Stimulated activated CD4-positive, alpha-beta T cell treated with anti-CD3 and anti-CD28 coated beads, Interleukin-1b, Interleukin-23, amount 100 ng/mL, for 48 hours (primary cell): ENCODE results near the gene PTPRG.

ENCODE experiments used
- DNase-seq: peaks from one replicate; pipeline ENCODE4 v3.0.0-alpha.2; 2020

The PTPRG gene

GRCh38 chr3:62261736-62262135, 700.4 kb downstream of the PTPRG start:
- DNase-seq, result no peak

GRCh38 chr3:62265528-62265927, 704.2 kb downstream of the PTPRG start:
- no peak for DNase-seq

- DNase-seq, result no peak
Measured at GRCh38 chr3:62266668-62267283, 705.4 kb downstream of the PTPRG start.

GRCh38 chr3:62276658-62277180, 715.3 kb downstream of the PTPRG start:
- DNase-seq, result no peak

- no peak for DNase-seq
Measured at GRCh38 chr3:62277450-62277849, 716.1 kb downstream of the PTPRG start.

GRCh38 chr3:62277986-62278385, 716.6 kb downstream of the PTPRG start:
- no peak for DNase-seq

GRCh38 chr3:62281726-62282125, 720.4 kb downstream of the PTPRG start:
- DNase-seq, result no peak

GRCh38 chr3:62284442-62284841, 723.1 kb downstream of the PTPRG start:
- DNase-seq, result no peak

- no peak for DNase-seq
Measured at GRCh38 chr3:62287392-62287927, 726.1 kb downstream of the PTPRG start.

GRCh38 chr3:62289922-62290321, 728.6 kb downstream of the PTPRG start:
- no peak for DNase-seq

- no peak for DNase-seq
Measured at GRCh38 chr3:62293051-62293780, 731.8 kb downstream of the PTPRG start.

- no peak for DNase-seq
Measured at GRCh38 chr3:62295571-62295970, 734.2 kb downstream of the PTPRG start.

GRCh38 chr3:62300617-62301016, 739.2 kb downstream of the PTPRG start:
- no peak for DNase-seq

- no peak for DNase-seq
Measured at GRCh38 chr3:62312201-62312600, 750.8 kb downstream of the PTPRG start.

- DNase-seq, result no peak
Measured at GRCh38 chr3:62316525-62316924, 755.2 kb downstream of the PTPRG start.

- no peak for DNase-seq
Measured at GRCh38 chr3:62318365-62318751, 757.0 kb downstream of the PTPRG start.

GRCh38 chr3:62318752-62319569, 757.6 kb downstream of the PTPRG start:
- peak; percentile 77 for DNase-seq

- no peak for DNase-seq
Measured at GRCh38 chr3:62319570-62320243, 758.3 kb downstream of the PTPRG start.

GRCh38 chr3:62323241-62323640, 761.9 kb downstream of the PTPRG start:
- DNase-seq, result no peak

GRCh38 chr3:62325896-62326295, 764.5 kb downstream of the PTPRG start:
- no peak for DNase-seq

GRCh38 chr3:62329971-62330370, 768.6 kb downstream of the PTPRG start:
- no peak for DNase-seq

GRCh38 chr3:62332017-62332416, 770.6 kb downstream of the PTPRG start:
- DNase-seq, result no peak

GRCh38 chr3:62332835-62333244, 771.5 kb downstream of the PTPRG start:
- DNase-seq, result no peak
